ENCODE results near the gene ZFYVE26.

ZFYVE26 gene

GRCh38 chr14:67763158-67763822, 53.1 kb downstream of the ZFYVE26 start:
- POLR2A ChIA-PET, result no interaction called here
- CTCF ChIA-PET, result no interaction called here
- no peak for TF ChIP-seq ZNF513 (tag by site-specific recombination; IDR thresholded peaks at IDR 0.05)
- TF ChIP-seq ELK4 (IDR thresholded peaks at IDR 0.05; ENCODE audit: borderline replicate concordance, low read depth, low read length), result no peak
- TF ChIP-seq KLF16 (tag by site-specific recombination; IDR thresholded peaks at IDR 0.05), result no peak
- no peak for TF ChIP-seq ZNF843 (tag by site-specific recombination; IDR thresholded peaks at IDR 0.05)
- peak; percentile 44; the same call in 1 of the 2 replicates for TF ChIP-seq PRDM1 (tag by site-specific recombination; IDR thresholded peaks at IDR 0.05)
- TF ChIP-seq IKZF3 (tag by site-specific recombination; IDR thresholded peaks at IDR 0.05), result no peak
- TF ChIP-seq ZNF146 (tag by site-specific recombination; IDR thresholded peaks at IDR 0.05), result no peak
- TF ChIP-seq ZBTB7A (tag by site-specific recombination; IDR thresholded peaks at IDR 0.05; ENCODE audit: low read depth), result no peak
- TF ChIP-seq ZNF133 (tag by site-specific recombination; IDR thresholded peaks at IDR 0.05), result no peak
- H3K4me3 ChIP-seq (ENCODE audit: low read depth, low read length), result no peak overlapping the region
- H3K9me3 ChIP-seq (ENCODE audit: control insufficient read depth, insufficient read depth, low read depth, low read length), result no peaks in the 10 kb centered on the region
- no peaks in the 10 kb centered on the region for H3K4me1 ChIP-seq (ENCODE audit: control insufficient read depth, insufficient read depth, low read length)
- H3K27ac ChIP-seq (ENCODE audit: extremely low read depth, low read depth, low read length), result no peak overlapping the region
- peaks cover 14 to 79% of the 10 kb centered on the region in 2 experiments for H3K36me3 ChIP-seq (ENCODE audit: control insufficient read depth in 2 of 2, insufficient read depth in 1 of 2, low read length in 2 of 2)

GRCh38 chr14:67762051-67762450, 54.3 kb downstream of the ZFYVE26 start:
- POLR2A ChIA-PET, result no interaction called here
- Histone ChIP-seq H3K4me3 (ENCODE audit: low read depth, low read length) (no peak overlapping the region), H3K4me1 (ENCODE audit: control insufficient read depth, insufficient read depth, low read length) (no peaks in the 10 kb centered on the region), H3K36me3 (ENCODE audit: control insufficient read depth in 2 of 2, insufficient read depth in 1 of 2, low read length in 2 of 2) (peaks cover 14 to 68% of the 10 kb centered on the region in 2 experiments), H3K9me3 (ENCODE audit: control insufficient read depth, insufficient read depth, low read depth, low read length) (no peaks in the 10 kb centered on the region), H3K27ac (ENCODE audit: extremely low read depth, low read depth, low read length) (no peak overlapping the region)
- TF ChIP-seq ZNF571 (tag by site-specific recombination; IDR thresholded peaks at IDR 0.05) (no peak), PRDM10 (tag by site-specific recombination; IDR thresholded peaks at IDR 0.05) (no peak), SCRT2 (tag by site-specific recombination; IDR thresholded peaks at IDR 0.05) (no peak), ZBTB44 (tag by site-specific recombination; IDR thresholded peaks at IDR 0.05) (no peak), ZNF280D (tag by site-specific recombination; IDR thresholded peaks at IDR 0.05) (no peak), RBAK (tag by site-specific recombination; IDR thresholded peaks at IDR 0.05) (no peak), ZNF664 (tag by site-specific recombination; IDR thresholded peaks at IDR 0.05) (no peak), ZNF394 (tag by site-specific recombination; IDR thresholded peaks at IDR 0.05; ENCODE audit: borderline replicate concordance) (no peak)
- CTCF ChIA-PET, result interaction anchor here (0.6 to 0.7 kb wide), 2 partner anchors 17 to 335 kb away, joined by 4 read pairs; no protein-coding TSS in a partner anchor
